Endothelial cell of umbilical vein (primary cell): ENCODE measurements around the gene RPL13.

Experiments used
- CTCF ChIP-seq, 2 donors: IDR thresholded peaks; 1 replicate in 1 of 2; 2 replicates in 1 of 2; pipeline ENCODE4 v1.5.1; 2011; ENCODE audit warnings: low read length in 2 of 2, mild to moderate bottlenecking in 2 of 2, moderate library complexity in 2 of 2, control low read depth in 1 of 2, inconsistent platforms in 1 of 2, low read depth in 1 of 2; ENCODE audit not compliant: insufficient read depth in 1 of 2; ENCODE audit errors: extremely low read depth in 1 of 2
- EZH2 ChIP-seq: IDR thresholded peaks from 2 replicates; pipeline ENCODE4 v1.6.1; 2012; ENCODE audit warnings: borderline replicate concordance, low read depth, mild to moderate bottlenecking, moderate library complexity, low read length, inconsistent platforms; ENCODE audit not compliant: severe bottlenecking
- FOS ChIP-seq: IDR thresholded peaks from 2 replicates; pipeline ENCODE4 v1.6.1; 2011; ENCODE audit warnings: mild to moderate bottlenecking, low read length, moderate library complexity, borderline replicate concordance; ENCODE audit not compliant: insufficient read depth
- GATA2 ChIP-seq: IDR thresholded peaks from 2 replicates; pipeline ENCODE4 v1.7.0; 2011; ENCODE audit warnings: low read depth, mild to moderate bottlenecking, moderate library complexity, mixed read lengths, low read length; ENCODE audit not compliant: insufficient read length, insufficient read depth
- JUN ChIP-seq: IDR thresholded peaks from 2 replicates; pipeline ENCODE4 v1.6.1; 2011; ENCODE audit warnings: borderline replicate concordance, low read depth; ENCODE audit not compliant: insufficient read length, insufficient read depth
- MAX ChIP-seq: IDR thresholded peaks from 2 replicates; pipeline ENCODE4 v1.6.1; 2011; ENCODE audit not compliant: insufficient read depth, insufficient read length
- MYC ChIP-seq: IDR thresholded peaks from one replicate; pipeline ENCODE4 v1.6.1; 2011; ENCODE audit warnings: mild to moderate bottlenecking, low read depth, low read length
- POLR2A ChIP-seq: IDR thresholded peaks from 2 replicates; pipeline ENCODE4 v1.6.1; 2012; ENCODE audit warnings: low read depth, mild to moderate bottlenecking, control low read depth, low read length
- POLR2AphosphoS5 ChIP-seq: IDR thresholded peaks from 2 replicates; pipeline ENCODE4 v1.6.1; 2012; ENCODE audit warnings: low read depth, mild to moderate bottlenecking, control low read depth, low read length, moderate library complexity; ENCODE audit not compliant: insufficient read depth

- no peak for TF ChIP-seq JUN
- TF ChIP-seq CTCF (IDR thresholded peaks at IDR 0.05; ENCODE audit: extremely low read depth in 1 of 2, insufficient read depth in 1 of 2, low read depth in 1 of 2, low read length in 2 of 2) = no peak
- TF ChIP-seq EZH2 = no peak
- no peak for TF ChIP-seq POLR2AphosphoS5
- TF ChIP-seq POLR2A = no peak
- no peak for TF ChIP-seq MYC
- TF ChIP-seq FOS = no peak
- no peak for TF ChIP-seq MAX
- no peak for TF ChIP-seq GATA2
Measured at GRCh38 chr16:89545831-89546574, 14.5 kb upstream of the RPL13 start.
